Transverse colon (tissue), 4 donors: ENCODE data around the gene CDK10.
A peak's percentile ranks its signal among the peaks of the same experiment; 100 is the strongest.

ENCODE experiments used
- POLR2AphosphoS5 ChIP-seq, 3 donors: sonication (generic); formaldehyde crosslinking; IDR thresholded peaks; one replicate each; pipeline ENCODE4 v1.6.1; 2016; ENCODE audit warnings: antibody characterized with exemption in 3 of 3
- TF ChIP-seq, protein P1 (sequence below), 5 experiments: fragments of 200-600 bp in 3 of 5; fragments of 450-650 bp in 2 of 5; sonication (generic) in 3 of 5; IDR thresholded peaks; 1 replicate in 2 of 5; 2 replicates in 3 of 5; pipeline ENCODE4 v1.5.1; 2016 to 2017; ENCODE audit warnings: antibody characterized with exemption in 5 of 5, inconsistent platforms in 3 of 5, mild to moderate bottlenecking in 2 of 5, moderate library complexity in 1 of 5

DNA sequence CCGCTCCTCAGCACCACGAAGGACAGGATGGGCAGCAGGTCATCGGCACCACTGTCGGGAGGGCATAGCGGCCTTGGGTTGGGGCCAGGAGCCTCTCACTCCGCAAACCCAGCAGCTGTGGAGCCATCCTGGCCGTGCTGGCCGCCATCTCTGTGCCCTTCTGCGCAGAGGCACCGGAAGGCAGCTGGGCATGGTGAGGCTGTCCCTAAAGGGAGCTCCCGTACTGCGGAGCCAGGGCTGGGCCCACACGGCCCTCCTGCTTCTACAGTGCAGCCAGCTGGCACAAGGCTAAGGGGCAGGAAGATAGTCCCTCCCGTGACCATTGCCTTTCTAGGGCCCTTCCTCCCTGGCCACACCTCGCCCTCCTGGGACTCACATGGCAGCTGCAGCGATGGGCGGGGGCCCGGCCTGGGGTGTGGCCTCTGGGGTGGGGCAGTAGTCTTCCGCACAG lies 22.0 kb downstream of the CDK10 start:
- TF ChIP-seq, protein P1, sequence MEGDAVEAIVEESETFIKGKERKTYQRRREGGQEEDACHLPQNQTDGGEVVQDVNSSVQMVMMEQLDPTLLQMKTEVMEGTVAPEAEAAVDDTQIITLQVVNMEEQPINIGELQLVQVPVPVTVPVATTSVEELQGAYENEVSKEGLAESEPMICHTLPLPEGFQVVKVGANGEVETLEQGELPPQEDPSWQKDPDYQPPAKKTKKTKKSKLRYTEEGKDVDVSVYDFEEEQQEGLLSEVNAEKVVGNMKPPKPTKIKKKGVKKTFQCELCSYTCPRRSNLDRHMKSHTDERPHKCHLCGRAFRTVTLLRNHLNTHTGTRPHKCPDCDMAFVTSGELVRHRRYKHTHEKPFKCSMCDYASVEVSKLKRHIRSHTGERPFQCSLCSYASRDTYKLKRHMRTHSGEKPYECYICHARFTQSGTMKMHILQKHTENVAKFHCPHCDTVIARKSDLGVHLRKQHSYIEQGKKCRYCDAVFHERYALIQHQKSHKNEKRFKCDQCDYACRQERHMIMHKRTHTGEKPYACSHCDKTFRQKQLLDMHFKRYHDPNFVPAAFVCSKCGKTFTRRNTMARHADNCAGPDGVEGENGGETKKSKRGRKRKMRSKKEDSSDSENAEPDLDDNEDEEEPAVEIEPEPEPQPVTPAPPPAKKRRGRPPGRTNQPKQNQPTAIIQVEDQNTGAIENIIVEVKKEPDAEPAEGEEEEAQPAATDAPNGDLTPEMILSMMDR (IDR thresholded peaks at IDR 0.05), result no peak
- TF ChIP-seq POLR2AphosphoS5 (IDR thresholded peaks at IDR 0.05), result peak in 1 of 3 donors; percentile 16
